Measurements from ENCODE around the gene TCERG1.

- TF ChIP-seq CTCF (conservative IDR thresholded peaks at IDR 0.05) = peak; percentile 94
- TF ChIP-seq ZFX (IDR thresholded peaks at IDR 0.05) = no peak
Measured at GRCh38 chr5:146541958-146542849, 95.1 kb downstream of the TCERG1 start.
